ENCODE measurements around the gene CCL23. TPM values are rescaled to one million over a fixed set of nuclear protein-coding genes. Genes with fewer than 3 reads are reported as not detected.

Gene CCL23
- total RNA-seq, 4 donors from 2014 or later, result 11.5 TPM; not detected in 3

DNA sequence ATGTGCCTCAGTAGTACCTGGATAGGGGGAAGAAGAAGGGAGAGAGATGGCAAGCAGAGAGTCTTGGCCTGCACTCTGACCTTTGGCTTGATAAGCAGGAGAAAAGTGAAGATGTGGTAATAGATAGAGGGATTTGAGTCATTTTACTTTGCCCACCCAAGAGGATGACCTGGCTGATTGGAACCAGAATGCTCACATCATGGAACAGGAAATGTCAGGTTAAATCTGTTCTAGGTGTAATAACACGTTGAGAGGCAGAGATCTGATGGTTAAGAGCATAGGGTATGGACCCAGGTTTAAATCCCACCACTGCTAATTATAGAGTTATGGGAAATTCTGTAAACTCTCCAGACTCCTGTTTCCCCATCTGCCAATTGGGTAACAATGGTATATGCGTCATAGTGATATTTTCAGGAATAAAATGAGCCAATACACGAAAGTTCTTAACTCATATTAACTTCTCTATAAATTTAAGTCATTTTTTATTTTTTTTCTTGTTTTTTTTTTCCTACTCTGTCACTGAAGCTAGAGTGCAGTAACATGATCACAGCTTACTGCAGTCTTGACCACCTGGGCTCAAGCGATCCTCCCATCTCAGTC, 38.2 kb upstream of the CCL23 start:
- Histone ChIP-seq H3K27ac (no peak overlapping the region), H3K4me3 (no peak overlapping the region), H3K4me1 (no peaks in the 10 kb centered on the region), H3K27me3 (no peaks in the 10 kb centered on the region), H3K9me3 (no peaks in the 10 kb centered on the region), H3K36me3 (no peaks in the 10 kb centered on the region)
- TF ChIP-seq, protein P1, sequence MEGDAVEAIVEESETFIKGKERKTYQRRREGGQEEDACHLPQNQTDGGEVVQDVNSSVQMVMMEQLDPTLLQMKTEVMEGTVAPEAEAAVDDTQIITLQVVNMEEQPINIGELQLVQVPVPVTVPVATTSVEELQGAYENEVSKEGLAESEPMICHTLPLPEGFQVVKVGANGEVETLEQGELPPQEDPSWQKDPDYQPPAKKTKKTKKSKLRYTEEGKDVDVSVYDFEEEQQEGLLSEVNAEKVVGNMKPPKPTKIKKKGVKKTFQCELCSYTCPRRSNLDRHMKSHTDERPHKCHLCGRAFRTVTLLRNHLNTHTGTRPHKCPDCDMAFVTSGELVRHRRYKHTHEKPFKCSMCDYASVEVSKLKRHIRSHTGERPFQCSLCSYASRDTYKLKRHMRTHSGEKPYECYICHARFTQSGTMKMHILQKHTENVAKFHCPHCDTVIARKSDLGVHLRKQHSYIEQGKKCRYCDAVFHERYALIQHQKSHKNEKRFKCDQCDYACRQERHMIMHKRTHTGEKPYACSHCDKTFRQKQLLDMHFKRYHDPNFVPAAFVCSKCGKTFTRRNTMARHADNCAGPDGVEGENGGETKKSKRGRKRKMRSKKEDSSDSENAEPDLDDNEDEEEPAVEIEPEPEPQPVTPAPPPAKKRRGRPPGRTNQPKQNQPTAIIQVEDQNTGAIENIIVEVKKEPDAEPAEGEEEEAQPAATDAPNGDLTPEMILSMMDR (IDR thresholded peaks at IDR 0.05), result no peak
- TF ChIP-seq POLR2A (IDR thresholded peaks at IDR 0.05), result no peak
- no peak for TF ChIP-seq EP300 (IDR thresholded peaks at IDR 0.05)
- TF ChIP-seq POLR2AphosphoS5 (IDR thresholded peaks at IDR 0.05), result no peak
- WGBS, result 81% methylated on average over 4 of the region's 4 CpGs
- DNase-seq (ENCODE audit: low spot score in 2 of 2), result no peak

DNA sequence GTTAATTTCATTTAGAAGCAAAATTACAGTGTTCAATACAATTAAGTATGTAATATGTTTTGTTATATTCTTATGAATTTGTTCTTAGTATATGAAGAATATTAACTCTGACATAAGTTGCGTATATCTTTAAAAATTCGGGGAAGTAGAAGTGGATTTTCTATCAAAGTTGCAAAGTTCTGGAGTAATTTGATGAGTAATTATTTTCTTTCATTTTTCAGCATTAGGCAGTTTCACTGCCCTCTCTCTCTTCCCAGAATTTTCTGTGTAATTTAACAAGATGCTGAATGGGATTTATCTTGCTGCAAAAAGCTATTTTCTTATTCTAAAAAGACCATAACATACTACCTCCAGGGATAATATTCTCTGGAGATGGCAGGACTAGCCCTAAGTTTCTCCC, 37.4 kb upstream of the CCL23 start:
- DNase-seq (ENCODE audit: low spot score in 2 of 2), result no peak
- no peak overlapping the region for H3K4me3 ChIP-seq
- TF ChIP-seq EP300 (IDR thresholded peaks at IDR 0.05) (no peak), POLR2A (IDR thresholded peaks at IDR 0.05) (no peak), POLR2AphosphoS5 (IDR thresholded peaks at IDR 0.05) (no peak)
- TF ChIP-seq, protein P1 (IDR thresholded peaks at IDR 0.05), result no peak
- no peak overlapping the region for H3K27ac ChIP-seq
- no peaks in the 10 kb centered on the region for H3K9me3 ChIP-seq
- no peaks in the 10 kb centered on the region for H3K36me3 ChIP-seq
- H3K27me3 ChIP-seq, result no peaks in the 10 kb centered on the region
- 76% methylated on average over 2 of the region's 2 CpGs for WGBS
- H3K4me1 ChIP-seq, result no peaks in the 10 kb centered on the region

DNA sequence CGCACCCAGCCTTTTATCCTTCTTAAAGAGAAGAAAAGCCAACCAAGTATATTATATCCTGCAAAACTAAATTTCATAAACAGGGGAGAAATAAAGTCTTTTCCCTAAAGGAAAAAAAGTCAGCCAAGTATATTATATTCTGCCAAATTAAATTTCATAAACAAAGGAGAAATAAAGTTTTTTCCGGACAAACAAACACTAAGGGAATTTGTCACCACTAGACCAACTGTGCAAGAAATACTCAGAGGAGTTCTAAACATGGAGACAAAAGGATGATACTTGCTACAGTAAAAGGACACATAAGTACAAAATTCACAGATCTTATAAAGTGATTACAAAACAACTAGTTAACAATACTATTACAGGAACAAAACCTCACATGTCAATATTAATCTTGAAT, 31.9 kb upstream of the CCL23 start:
- H3K9me3 ChIP-seq, result peaks cover 14% of the 10 kb centered on the region
- H3K4me1 ChIP-seq, result no peaks in the 10 kb centered on the region
- DNase-seq (ENCODE audit: low spot score in 2 of 2), result no peak
- no peak overlapping the region for H3K27ac ChIP-seq
- no peak overlapping the region for H3K4me3 ChIP-seq
- H3K27me3 ChIP-seq, result no peaks in the 10 kb centered on the region
- TF ChIP-seq, protein P1 (IDR thresholded peaks at IDR 0.05), result no peak
- TF ChIP-seq EP300 (IDR thresholded peaks at IDR 0.05) (no peak), POLR2A (IDR thresholded peaks at IDR 0.05) (no peak), POLR2AphosphoS5 (IDR thresholded peaks at IDR 0.05) (no peak)
- no peaks in the 10 kb centered on the region for H3K36me3 ChIP-seq
- 97% methylated on average over 2 of the region's 2 CpGs for WGBS

DNA sequence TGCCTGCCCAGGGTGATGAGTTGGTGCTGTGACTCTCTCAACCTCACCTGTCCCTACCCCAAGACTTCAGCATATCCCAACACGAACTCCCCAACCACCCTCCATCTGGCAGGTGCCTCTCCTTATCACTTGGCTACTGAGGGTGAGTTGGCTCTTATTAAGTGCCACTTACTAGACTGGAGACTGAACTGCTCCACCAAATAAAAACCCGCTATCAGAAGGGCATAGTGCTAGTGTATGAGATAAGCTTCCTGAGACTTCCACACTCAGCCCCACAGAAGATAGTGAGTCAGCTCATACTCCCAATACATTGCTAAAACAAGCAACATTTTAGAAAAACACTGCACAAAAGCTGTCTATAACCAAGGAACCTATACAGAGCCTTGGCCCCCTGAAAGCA, 30.3 kb upstream of the CCL23 start:
- no peak overlapping the region for H3K27ac ChIP-seq
- H3K9me3 ChIP-seq, result peaks cover 14% of the 10 kb centered on the region
- no peaks in the 10 kb centered on the region for H3K36me3 ChIP-seq
- H3K4me1 ChIP-seq, result no peaks in the 10 kb centered on the region
- H3K4me3 ChIP-seq, result no peak overlapping the region
- TF ChIP-seq, protein P1 (IDR thresholded peaks at IDR 0.05), result no peak
- TF ChIP-seq POLR2A (IDR thresholded peaks at IDR 0.05) (no peak), EP300 (IDR thresholded peaks at IDR 0.05) (no peak), POLR2AphosphoS5 (IDR thresholded peaks at IDR 0.05) (no peak)
- DNase-seq (ENCODE audit: low spot score in 2 of 2), result no peak
- no peaks in the 10 kb centered on the region for H3K27me3 ChIP-seq
- WGBS, result 64% methylated on average over 2 of the region's 2 CpGs

DNA sequence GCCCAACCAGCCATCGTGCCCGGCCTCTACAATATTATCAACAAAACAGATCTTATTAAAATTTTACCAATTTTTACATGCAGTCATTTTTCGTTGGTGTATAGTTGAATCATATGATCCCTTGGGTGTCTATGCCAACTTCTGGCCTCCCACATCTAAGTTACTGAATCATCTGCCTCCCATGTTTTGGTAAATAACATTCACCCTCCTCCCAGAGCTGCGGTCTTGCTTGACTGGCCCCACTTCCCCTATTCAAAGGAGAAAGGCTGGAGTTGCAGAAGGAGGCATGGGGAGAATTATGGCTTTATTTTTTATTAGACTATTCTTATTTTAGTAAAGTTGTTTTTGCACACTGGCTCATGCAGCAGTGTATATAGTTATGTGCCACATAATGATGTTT, 18.5 kb upstream of the CCL23 start:
- Histone ChIP-seq H3K27ac (no peak overlapping the region), H3K4me1 (no peaks in the 10 kb centered on the region), H3K9me3 (no peaks in the 10 kb centered on the region), H3K27me3 (no peaks in the 10 kb centered on the region), H3K36me3 (no peaks in the 10 kb centered on the region), H3K4me3 (no peak overlapping the region)
- no peak for DNase-seq (ENCODE audit: low spot score in 2 of 2)
- 81% methylated on average over 4 of the region's 4 CpGs for WGBS
- TF ChIP-seq POLR2A (IDR thresholded peaks at IDR 0.05) (no peak), EP300 (IDR thresholded peaks at IDR 0.05) (no peak), POLR2AphosphoS5 (IDR thresholded peaks at IDR 0.05) (no peak)
- TF ChIP-seq, protein P1 (IDR thresholded peaks at IDR 0.05), result no peak
